Effector CD4-positive, alpha-beta T cell (primary cell): ENCODE measurements around the gene PTGDS.

Experiments
- DNase-seq: peaks from one replicate; pipeline ENCODE4 v3.0.0-alpha.2; 2020

Gene PTGDS

GRCh38 chr9:137026828-137027227, 49.5 kb downstream of the PTGDS start:
- no peak for DNase-seq

DNA sequence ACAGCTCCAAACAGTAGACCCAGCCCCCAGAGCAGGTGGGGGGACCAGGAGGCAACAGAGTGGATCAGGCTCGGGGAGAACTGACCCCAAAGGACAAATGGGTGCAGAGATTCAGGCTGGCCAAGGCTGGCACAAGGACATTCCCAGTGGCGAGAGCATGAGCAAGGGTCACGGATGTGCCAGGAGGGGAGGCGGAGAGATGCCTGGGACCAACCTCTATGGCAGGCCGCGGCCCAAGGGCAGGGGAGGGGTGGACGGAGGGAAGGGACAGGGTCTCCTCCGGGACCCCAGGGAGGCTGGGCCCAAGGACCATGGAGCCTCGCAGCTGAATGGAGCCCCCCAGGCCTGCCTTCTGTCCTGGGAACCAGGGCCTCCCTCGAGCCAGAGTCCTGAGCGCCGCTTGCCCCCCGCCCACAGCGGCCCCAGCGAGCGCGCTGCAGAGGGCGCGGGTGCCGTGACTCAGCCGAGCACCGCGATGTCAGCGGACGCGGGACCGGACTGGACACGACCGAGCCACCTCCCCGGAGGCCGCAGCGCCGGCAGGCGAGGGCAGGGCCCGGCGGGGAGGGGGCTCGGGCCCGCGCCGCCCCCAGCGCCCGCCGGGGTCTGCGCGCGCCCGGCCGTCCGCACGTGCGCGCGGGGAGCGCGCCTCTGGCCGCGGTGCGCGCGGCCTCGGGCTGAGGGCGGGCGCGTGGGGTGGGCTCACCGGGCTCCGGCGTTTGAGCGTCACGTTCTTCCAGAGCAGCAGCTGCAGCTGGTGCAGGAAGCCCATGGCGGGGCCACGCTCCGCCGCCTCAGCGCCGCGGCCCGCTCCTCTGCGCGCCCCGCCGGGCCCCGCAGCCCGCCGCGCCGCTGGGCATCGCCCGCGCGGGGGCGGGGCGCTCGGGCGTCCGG, 50.3 kb downstream of the PTGDS start, which contains the start of gene ABCA2:
Gene ABCA2 (minus strand): TSS at position 869 of the 894 bp plus-strand sequence. CDS start 97 bp downstream, at position 772.
- DNase-seq = no peak

GRCh38 chr9:137028263-137029057, 51.2 kb downstream of the PTGDS start:
- peak; percentile 60 for DNase-seq

GRCh38 chr9:137029058-137029936, 52.0 kb downstream of the PTGDS start:
- peak; percentile 68 for DNase-seq

- no peak for DNase-seq
Observed at GRCh38 chr9:137030006-137030405, 52.7 kb downstream of the PTGDS start.

DNA sequence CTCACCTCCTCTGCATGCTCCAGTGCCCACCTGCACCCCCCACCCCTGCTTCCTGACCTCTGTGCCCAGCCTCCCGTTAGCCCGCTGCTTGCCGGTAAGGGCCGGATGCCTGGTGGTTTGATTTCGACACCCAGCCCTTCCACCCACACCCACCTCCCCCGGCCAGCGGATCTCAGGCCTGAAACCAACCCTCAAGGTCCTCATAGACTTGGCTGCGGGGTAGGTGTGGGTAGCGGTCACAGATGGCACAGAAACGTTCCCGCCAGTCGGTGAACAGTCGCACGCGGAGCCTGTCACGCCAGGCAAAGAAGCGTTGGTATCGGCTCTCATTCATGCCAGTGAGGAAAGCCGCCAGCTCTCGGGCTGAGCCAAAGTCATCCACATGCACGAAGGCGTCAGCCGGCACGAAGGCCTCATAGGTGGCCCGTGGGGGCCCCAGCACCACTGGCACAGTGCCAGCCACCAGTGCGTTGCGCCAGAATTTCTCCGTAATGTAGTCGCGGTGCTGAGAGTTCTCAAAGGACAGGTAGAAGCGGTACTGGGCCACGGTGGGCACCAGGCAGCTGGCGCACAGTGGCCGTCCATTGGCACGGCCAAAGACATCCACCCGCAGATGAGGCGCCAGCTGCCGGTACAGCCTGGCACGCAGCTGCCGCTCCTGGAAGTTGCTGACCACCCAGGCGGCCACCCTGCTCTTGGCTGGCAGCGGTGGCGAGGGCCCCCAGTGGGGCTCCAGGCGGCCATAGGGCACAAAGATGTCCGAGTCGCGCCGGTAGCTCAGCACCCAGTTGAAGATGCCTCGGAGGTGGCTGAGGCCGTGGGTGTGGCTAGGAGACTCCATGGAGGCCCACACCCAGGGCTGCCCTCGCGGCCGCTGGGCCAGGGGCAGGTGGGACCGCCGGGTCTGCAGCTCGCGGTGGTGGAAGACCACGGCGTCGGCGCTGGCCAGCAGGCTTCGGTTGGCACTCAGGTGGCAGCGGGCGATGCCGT, 53.5 kb downstream of the PTGDS start:
- DNase-seq = no peak
